ENCODE measurements around the gene DHPS.

DHPS gene

GRCh38 chr19:12668346-12668745 is 13.3 kb downstream of the DHPS start:
- no peak for TF ChIP-seq GATA3 (IDR thresholded peaks at IDR 0.05; ENCODE audit: low read depth, low read length)
- no peak for TF ChIP-seq GATA2 (IDR thresholded peaks at IDR 0.05; ENCODE audit: low read depth, low read length)

GRCh38 chr19:12667731-12668302 is 13.9 kb downstream of the DHPS start:
- TF ChIP-seq GATA2 (IDR thresholded peaks at IDR 0.05; ENCODE audit: low read depth, low read length) (no peak), GATA3 (IDR thresholded peaks at IDR 0.05; ENCODE audit: low read depth, low read length) (no peak)

- TF ChIP-seq GATA2 (IDR thresholded peaks at IDR 0.05; ENCODE audit: low read depth, low read length) (no peak), GATA3 (IDR thresholded peaks at IDR 0.05; ENCODE audit: low read depth, low read length) (no peak)
These were observed 15.2 kb downstream of the DHPS start, which contains the start of the genes MAN2B1 and WDR83 for GRCh38 chr19:12666265-12667048. Gene MAN2B1, minus strand, starts transcription at chr19:12666742. Its CDS starts 41 bp downstream, at chr19:12666701. Gene WDR83, plus strand, starts transcription at chr19:12666807. Its CDS starts 2,984 bp downstream, at chr19:12669791.

GRCh38 chr19:12665671-12666264 is 15.9 kb downstream of the DHPS start:
- TF ChIP-seq GATA2 (IDR thresholded peaks at IDR 0.05; ENCODE audit: low read depth, low read length) (no peak), GATA3 (IDR thresholded peaks at IDR 0.05; ENCODE audit: low read depth, low read length) (no peak)

GRCh38 chr19:12665281-12665573 is 16.5 kb downstream of the DHPS start:
- TF ChIP-seq GATA2 (IDR thresholded peaks at IDR 0.05; ENCODE audit: low read depth, low read length) (no peak), GATA3 (IDR thresholded peaks at IDR 0.05; ENCODE audit: low read depth, low read length) (no peak)

GRCh38 chr19:12664406-12665280 is 17.0 kb downstream of the DHPS start:
- no peak for TF ChIP-seq GATA2 (IDR thresholded peaks at IDR 0.05; ENCODE audit: low read depth, low read length)
- no peak for TF ChIP-seq GATA3 (IDR thresholded peaks at IDR 0.05; ENCODE audit: low read depth, low read length)

- no peak for TF ChIP-seq GATA3 (IDR thresholded peaks at IDR 0.05; ENCODE audit: low read depth, low read length)
- TF ChIP-seq GATA2 (IDR thresholded peaks at IDR 0.05; ENCODE audit: low read depth, low read length) = no peak
These were observed 20.7 kb downstream of the DHPS start for GRCh38 chr19:12660980-12661379.

GRCh38 chr19:12657966-12658365 is 23.7 kb downstream of the DHPS start:
- no peak for TF ChIP-seq GATA3 (IDR thresholded peaks at IDR 0.05; ENCODE audit: low read depth, low read length)
- no peak for TF ChIP-seq GATA2 (IDR thresholded peaks at IDR 0.05; ENCODE audit: low read depth, low read length)

- TF ChIP-seq GATA2 (IDR thresholded peaks at IDR 0.05; ENCODE audit: low read depth, low read length) (no peak), GATA3 (IDR thresholded peaks at IDR 0.05; ENCODE audit: low read depth, low read length) (no peak)
These were observed 24.6 kb downstream of the DHPS start for GRCh38 chr19:12656899-12657571.

GRCh38 chr19:12655546-12655945 is 26.1 kb downstream of the DHPS start:
- TF ChIP-seq GATA2 (IDR thresholded peaks at IDR 0.05; ENCODE audit: low read depth, low read length) = no peak
- no peak for TF ChIP-seq GATA3 (IDR thresholded peaks at IDR 0.05; ENCODE audit: low read depth, low read length)

- TF ChIP-seq GATA3 (IDR thresholded peaks at IDR 0.05; ENCODE audit: low read depth, low read length) (no peak), GATA2 (IDR thresholded peaks at IDR 0.05; ENCODE audit: low read depth, low read length) (no peak)
These were observed 29.5 kb downstream of the DHPS start for GRCh38 chr19:12652219-12652618.

GRCh38 chr19:12649941-12650340 is 31.7 kb downstream of the DHPS start:
- TF ChIP-seq GATA3 (IDR thresholded peaks at IDR 0.05; ENCODE audit: low read depth, low read length) (no peak), GATA2 (IDR thresholded peaks at IDR 0.05; ENCODE audit: low read depth, low read length) (no peak)

GRCh38 chr19:12648088-12648487 is 33.6 kb downstream of the DHPS start:
- TF ChIP-seq GATA2 (IDR thresholded peaks at IDR 0.05; ENCODE audit: low read depth, low read length) (no peak), GATA3 (IDR thresholded peaks at IDR 0.05; ENCODE audit: low read depth, low read length) (no peak)

Measured in SH-SY5Y (cell line).